Progenitor cell of endocrine pancreas (in vitro differentiated cells): ENCODE data around the gene ARHGAP25. TPM values are rescaled to one million over a fixed set of nuclear protein-coding genes. Genes with fewer than 3 reads are reported as not detected.

Experiments used
- DNase-seq: peaks from one replicate; pipeline ENCODE4 v3.0.0; 2021; ENCODE audit warnings: low spot score; ENCODE audit not compliant: unreplicated experiment
- H3K27ac Mint-ChIP-seq: 2 replicates; pipeline ENCODE4 v1.8.0; 2021; ENCODE audit warnings: mild to moderate bottlenecking, moderate library complexity, mixed read lengths
- H3K27me3 Mint-ChIP-seq: 2 replicates; pipeline ENCODE4 v1.8.0; 2021; ENCODE audit warnings: mixed read lengths
- H3K36me3 Mint-ChIP-seq: 2 replicates; pipeline ENCODE4 v1.8.0; 2022; ENCODE audit warnings: mixed read lengths; ENCODE audit not compliant: insufficient read depth
- H3K4me1 Mint-ChIP-seq: 2 replicates; pipeline ENCODE4 v1.8.0; 2021; ENCODE audit warnings: low read depth, mixed read lengths
- H3K4me3 Mint-ChIP-seq: 2 replicates; pipeline ENCODE4 v1.8.0; 2021; ENCODE audit warnings: low read depth, mild to moderate bottlenecking, moderate library complexity, mixed read lengths
- H3K9me3 Mint-ChIP-seq: 2 replicates; pipeline ENCODE4 v1.8.0; 2021; ENCODE audit warnings: low read depth, mixed read lengths
- CTCF ChIP-seq: fragments of 200-600 bp; sonication (generic); IDR thresholded peaks from one replicate; pipeline ENCODE4 v1.5.0; 2021; ENCODE audit warnings: antibody characterized with exemption, mild to moderate bottlenecking; ENCODE audit not compliant: unreplicated experiment
- total RNA-seq: library from RNA; stranded (reverse); gene quantifications from 2 replicates; pipeline ENCODE4 v1.2.1, GENCODE V29; 2021

Gene ARHGAP25
- total RNA-seq, 1 donor from 2014 or later: 1.3 TPM

GRCh38 chr2:68837861-68838341 lies 103.3 kb downstream of the ARHGAP25 start:
- H3K27ac Mint-ChIP-seq: no peak overlapping the region
- H3K9me3 Mint-ChIP-seq: no peaks in the 10 kb centered on the region
- no peaks in the 10 kb centered on the region for H3K27me3 Mint-ChIP-seq
- no peaks in the 10 kb centered on the region for H3K4me1 Mint-ChIP-seq
- no peak overlapping the region for H3K4me3 Mint-ChIP-seq
- TF ChIP-seq CTCF: no peak
- no peaks in the 10 kb centered on the region for H3K36me3 Mint-ChIP-seq
- DNase-seq: no peak

GRCh38 chr2:68838641-68839040 lies 104.0 kb downstream of the ARHGAP25 start:
- Mint-ChIP-seq H3K36me3 (no peaks in the 10 kb centered on the region), H3K27ac (no peak overlapping the region), H3K4me3 (no peak overlapping the region), H3K9me3 (no peaks in the 10 kb centered on the region), H3K4me1 (no peaks in the 10 kb centered on the region), H3K27me3 (no peaks in the 10 kb centered on the region)
- TF ChIP-seq CTCF: no peak
- DNase-seq: no peak

GRCh38 chr2:68839260-68839833 lies 104.7 kb downstream of the ARHGAP25 start:
- Mint-ChIP-seq H3K27me3 (no peaks in the 10 kb centered on the region), H3K27ac (no peak overlapping the region), H3K9me3 (no peaks in the 10 kb centered on the region), H3K4me1 (no peaks in the 10 kb centered on the region), H3K36me3 (no peaks in the 10 kb centered on the region), H3K4me3 (no peak overlapping the region)
- no peak for TF ChIP-seq CTCF
- DNase-seq: no peak

GRCh38 chr2:68845043-68845442 lies 110.4 kb downstream of the ARHGAP25 start:
- Mint-ChIP-seq H3K27me3 (peaks cover 8% of the 10 kb centered on the region), H3K4me1 (no peaks in the 10 kb centered on the region), H3K27ac (no peak overlapping the region), H3K36me3 (no peaks in the 10 kb centered on the region), H3K9me3 (no peaks in the 10 kb centered on the region), H3K4me3 (no peak overlapping the region)
- no peak for DNase-seq
- TF ChIP-seq CTCF: no peak

- H3K27ac Mint-ChIP-seq: no peak overlapping the region
- no peak overlapping the region for H3K4me3 Mint-ChIP-seq
- no peaks in the 10 kb centered on the region for H3K9me3 Mint-ChIP-seq
- peaks cover 8% of the 10 kb centered on the region for H3K27me3 Mint-ChIP-seq
- peaks cover 4% of the 10 kb centered on the region for H3K4me1 Mint-ChIP-seq
- TF ChIP-seq CTCF: no peak
- H3K36me3 Mint-ChIP-seq: no peaks in the 10 kb centered on the region
- DNase-seq: no peak
These were observed 111.5 kb downstream of the ARHGAP25 start for GRCh38 chr2:68846091-68846490.
